Keratinocyte (primary cell): ENCODE data around the gene C1orf174.

Source experiments
- CTCF ChIP-seq, 3 experiments: IDR thresholded peaks in 1 of 3; conservative IDR thresholded peaks in 1 of 3; optimal IDR thresholded peaks in 1 of 3; 2 replicates in 2 of 3; 3 replicates in 1 of 3; pipeline versions ENCODE3 to v1.5.1; 2011; ENCODE audit warnings: low read length in 3 of 3, mild to moderate bottlenecking in 3 of 3, moderate library complexity in 2 of 3, control low read depth in 1 of 3, inconsistent platforms in 1 of 3; ENCODE audit not compliant: insufficient read depth in 2 of 3; ENCODE audit errors: extremely low read depth in 1 of 3
- EZH2 ChIP-seq: IDR thresholded peaks from one replicate; pipeline ENCODE4 v1.6.1; 2012; ENCODE audit warnings: inconsistent platforms, mild to moderate bottlenecking, low read length, moderate library complexity

- TF ChIP-seq EZH2 = no peak
- TF ChIP-seq CTCF (optimal IDR thresholded peaks at IDR 0.05 in 1 of 3, IDR thresholded peaks at IDR 0.05 in 1 of 3, conservative IDR thresholded peaks at IDR 0.05 in 1 of 3; ENCODE audit: extremely low read depth in 1 of 3, insufficient read depth in 2 of 3, low read length in 3 of 3) = no peak
These were observed 5.3 kb downstream of the C1orf174 start for GRCh38 chr1:3894626-3895278.
